ENCODE results near the gene HS6ST3.

HS6ST3 gene

DNA sequence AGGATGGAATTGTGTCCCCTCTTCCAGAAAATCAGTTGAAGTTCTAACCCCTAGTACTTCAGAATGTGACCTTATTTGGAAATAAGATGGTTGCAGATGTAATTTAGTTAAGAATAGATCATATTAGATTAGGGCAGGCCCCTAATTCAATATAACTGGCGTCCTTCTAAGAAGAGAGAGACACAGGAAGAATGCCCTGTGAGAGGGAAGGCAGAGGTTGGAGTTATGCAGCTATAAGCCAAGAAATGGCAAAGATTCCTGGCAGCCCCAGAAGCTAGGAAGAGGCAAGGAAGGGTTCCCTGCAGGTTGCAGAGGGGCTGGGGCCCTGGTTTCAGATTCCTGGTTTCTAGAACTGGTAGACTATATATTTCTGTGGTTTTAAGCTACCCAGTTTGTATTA, 30.0 kb downstream of the HS6ST3 start:
- Mint-ChIP-seq H3K4me3 (no peak overlapping the region), H3K27ac (no peak overlapping the region), H3K36me3 (ENCODE audit: low read depth) (no peaks in the 10 kb centered on the region), H3K9me3 (no peaks in the 10 kb centered on the region), H3K27me3 (ENCODE audit: low read depth) (no peaks in the 10 kb centered on the region), H3K4me1 (ENCODE audit: low read depth) (no peaks in the 10 kb centered on the region)

DNA sequence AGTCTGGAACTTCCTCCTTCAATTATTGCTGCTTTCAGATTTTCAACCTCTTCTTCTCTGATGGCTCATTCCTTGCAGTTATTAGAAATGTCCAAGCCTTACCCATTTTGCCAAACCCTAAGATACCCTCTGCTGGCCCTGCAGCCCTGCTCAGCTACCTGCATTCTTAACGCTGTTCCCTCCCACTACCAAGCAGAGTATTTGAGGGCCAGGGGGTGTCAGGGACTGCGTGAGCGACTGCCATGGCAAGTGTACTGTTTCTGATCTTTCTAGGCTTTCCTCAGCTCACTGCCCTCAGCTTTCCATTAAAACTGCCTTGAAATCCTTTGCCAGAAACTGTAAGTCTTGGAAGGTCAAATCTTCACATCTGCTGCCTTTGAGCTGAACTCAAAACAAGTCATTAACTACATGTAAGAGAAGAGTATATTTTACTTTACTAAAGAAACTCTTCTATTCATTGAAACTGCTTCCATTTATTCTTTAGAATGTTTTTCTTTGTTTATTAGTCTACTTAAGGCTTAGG, 41.0 kb downstream of the HS6ST3 start:
- Mint-ChIP-seq H3K36me3 (ENCODE audit: low read depth) (no peaks in the 10 kb centered on the region), H3K9me3 (no peaks in the 10 kb centered on the region), H3K27ac (no peak overlapping the region), H3K27me3 (ENCODE audit: low read depth) (no peaks in the 10 kb centered on the region), H3K4me3 (no peak overlapping the region), H3K4me1 (ENCODE audit: low read depth) (no peaks in the 10 kb centered on the region)

DNA sequence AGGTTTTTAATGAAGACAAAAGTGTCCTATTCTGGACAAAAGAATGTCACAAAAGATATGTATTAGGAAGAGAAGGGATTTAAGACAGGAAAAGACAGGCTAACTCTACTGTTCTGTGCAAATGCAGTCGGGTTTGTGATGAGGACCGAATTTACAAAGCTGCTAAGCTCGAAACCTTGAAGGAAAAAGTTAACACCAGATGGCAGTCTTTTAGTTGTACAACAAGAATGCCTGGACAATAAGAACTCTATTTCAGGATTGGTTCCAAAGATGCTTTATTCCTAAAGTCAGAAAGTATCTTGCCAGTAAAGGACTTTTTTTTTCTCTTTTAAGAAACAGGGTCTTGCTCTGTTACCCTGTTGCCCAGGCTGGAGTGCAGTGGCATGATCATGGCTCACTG, 51.1 kb downstream of the HS6ST3 start:
- no peak overlapping the region for H3K4me3 Mint-ChIP-seq
- no peaks in the 10 kb centered on the region for H3K9me3 Mint-ChIP-seq
- H3K27me3 Mint-ChIP-seq (ENCODE audit: low read depth) = no peaks in the 10 kb centered on the region
- H3K36me3 Mint-ChIP-seq (ENCODE audit: low read depth) = no peaks in the 10 kb centered on the region
- no peaks in the 10 kb centered on the region for H3K4me1 Mint-ChIP-seq (ENCODE audit: low read depth)
- no peak overlapping the region for H3K27ac Mint-ChIP-seq

DNA sequence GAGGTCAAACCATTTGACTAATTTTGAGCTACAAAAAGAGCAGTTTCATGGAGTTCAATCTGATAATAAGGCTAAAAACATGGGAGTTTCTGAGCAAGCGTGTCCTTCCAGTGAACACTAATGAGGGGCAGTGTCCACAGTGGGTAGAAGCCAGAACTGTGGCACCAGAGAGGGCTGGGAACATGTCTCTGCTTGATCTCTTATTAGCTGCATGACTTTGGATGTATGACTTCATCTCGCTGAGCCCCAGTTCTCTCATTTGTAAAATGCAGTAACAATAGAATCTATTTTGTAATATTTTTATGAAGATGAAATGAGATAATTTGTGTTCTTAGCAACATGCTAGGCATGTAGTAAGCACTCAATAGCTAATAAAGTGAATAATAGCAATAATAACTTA, 69.8 kb downstream of the HS6ST3 start:
- H3K27ac Mint-ChIP-seq = no peak overlapping the region
- H3K27me3 Mint-ChIP-seq (ENCODE audit: low read depth) = no peaks in the 10 kb centered on the region
- H3K4me1 Mint-ChIP-seq (ENCODE audit: low read depth) = no peaks in the 10 kb centered on the region
- no peaks in the 10 kb centered on the region for H3K36me3 Mint-ChIP-seq (ENCODE audit: low read depth)
- H3K4me3 Mint-ChIP-seq = no peak overlapping the region
- H3K9me3 Mint-ChIP-seq = no peaks in the 10 kb centered on the region

DNA sequence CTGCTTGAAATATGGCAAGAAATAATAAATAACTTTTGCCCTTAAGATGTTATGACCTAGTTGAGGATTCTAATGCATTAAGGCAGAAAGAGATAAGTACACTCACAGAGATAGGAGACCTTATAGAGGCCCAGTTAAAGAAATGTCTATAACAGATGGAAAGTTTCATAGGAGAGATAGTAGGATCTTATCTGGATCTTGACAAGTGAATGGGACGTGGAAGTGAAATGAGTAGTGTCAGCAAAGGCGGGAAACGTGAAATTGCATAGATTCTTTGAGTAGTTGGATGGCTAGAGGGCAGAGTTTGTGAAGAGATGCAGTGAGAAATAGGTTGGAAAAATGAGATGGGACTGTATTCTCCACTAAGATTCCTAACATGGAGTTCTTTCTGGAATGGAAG, 71.2 kb downstream of the HS6ST3 start:
- Mint-ChIP-seq H3K27ac (no peak overlapping the region), H3K4me3 (no peak overlapping the region), H3K27me3 (ENCODE audit: low read depth) (no peaks in the 10 kb centered on the region), H3K4me1 (ENCODE audit: low read depth) (no peaks in the 10 kb centered on the region), H3K9me3 (no peaks in the 10 kb centered on the region), H3K36me3 (ENCODE audit: low read depth) (no peaks in the 10 kb centered on the region)

DNA sequence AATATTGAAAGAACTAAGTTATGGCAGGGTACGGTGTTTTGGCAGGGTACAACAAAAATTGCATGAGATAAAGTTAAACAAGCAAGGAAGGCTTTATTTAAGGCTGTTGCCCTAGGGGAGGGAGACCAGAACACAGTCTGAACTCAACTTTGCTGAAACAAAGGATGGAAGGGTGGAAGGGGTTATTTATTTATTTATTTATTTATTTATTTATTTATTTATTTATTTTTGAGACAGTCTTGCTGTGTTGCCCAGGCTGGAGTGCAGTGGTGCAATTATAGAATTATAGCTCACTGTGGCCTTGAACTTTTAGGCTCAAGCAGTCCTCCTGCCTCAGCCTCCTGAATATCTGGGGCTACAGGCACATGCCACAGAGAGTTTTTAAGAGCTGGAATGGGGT, 75.9 kb downstream of the HS6ST3 start:
- Mint-ChIP-seq H3K4me1 (ENCODE audit: low read depth) (no peaks in the 10 kb centered on the region), H3K27ac (no peak overlapping the region), H3K9me3 (no peaks in the 10 kb centered on the region), H3K4me3 (no peak overlapping the region), H3K27me3 (ENCODE audit: low read depth) (no peaks in the 10 kb centered on the region), H3K36me3 (ENCODE audit: low read depth) (no peaks in the 10 kb centered on the region)

DNA sequence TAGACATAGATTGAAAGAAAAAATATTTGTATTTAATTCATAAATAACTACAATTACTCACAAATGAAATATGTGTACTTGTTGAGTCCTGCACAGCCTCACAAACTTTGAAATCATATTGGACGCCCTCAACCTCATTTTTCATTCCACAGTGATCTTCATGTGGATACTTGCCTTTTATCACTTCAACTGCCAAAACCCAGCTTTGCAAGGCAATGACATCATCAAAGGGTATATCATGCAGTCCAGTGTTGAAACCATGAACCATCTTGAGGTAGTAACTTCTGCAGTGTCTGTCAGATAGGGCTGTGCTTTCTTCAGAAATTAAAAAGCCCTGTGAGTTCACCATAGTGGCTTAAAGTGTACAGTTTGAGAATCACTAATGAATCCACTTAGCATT, 82.2 kb downstream of the HS6ST3 start:
- Mint-ChIP-seq H3K27ac (no peak overlapping the region), H3K9me3 (no peaks in the 10 kb centered on the region), H3K4me3 (no peak overlapping the region), H3K4me1 (ENCODE audit: low read depth) (no peaks in the 10 kb centered on the region), H3K27me3 (ENCODE audit: low read depth) (no peaks in the 10 kb centered on the region), H3K36me3 (ENCODE audit: low read depth) (no peaks in the 10 kb centered on the region)

DNA sequence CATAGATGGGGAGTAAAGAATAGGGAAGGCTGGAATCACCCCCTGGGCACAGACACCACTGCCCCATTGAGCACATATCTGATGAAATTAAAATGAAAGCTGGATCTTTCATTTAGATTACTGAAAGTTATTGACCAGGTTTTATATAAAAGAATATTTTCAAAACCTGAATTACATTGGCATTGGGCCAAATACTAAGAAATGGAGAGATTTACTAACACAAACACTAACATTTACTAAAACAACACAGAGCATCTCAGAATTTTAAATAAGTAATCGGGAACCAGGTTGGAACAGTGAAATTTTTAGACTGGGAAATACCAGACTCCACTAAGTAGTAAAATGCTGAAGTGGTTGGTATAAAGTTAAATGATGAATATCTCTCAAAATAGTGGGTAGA, 88.9 kb downstream of the HS6ST3 start:
- H3K4me3 Mint-ChIP-seq = no peak overlapping the region
- peaks cover 7% of the 10 kb centered on the region for H3K9me3 Mint-ChIP-seq
- H3K27me3 Mint-ChIP-seq (ENCODE audit: low read depth) = no peaks in the 10 kb centered on the region
- H3K27ac Mint-ChIP-seq = no peak overlapping the region
- H3K36me3 Mint-ChIP-seq (ENCODE audit: low read depth) = no peaks in the 10 kb centered on the region
- H3K4me1 Mint-ChIP-seq (ENCODE audit: low read depth) = no peaks in the 10 kb centered on the region

DNA sequence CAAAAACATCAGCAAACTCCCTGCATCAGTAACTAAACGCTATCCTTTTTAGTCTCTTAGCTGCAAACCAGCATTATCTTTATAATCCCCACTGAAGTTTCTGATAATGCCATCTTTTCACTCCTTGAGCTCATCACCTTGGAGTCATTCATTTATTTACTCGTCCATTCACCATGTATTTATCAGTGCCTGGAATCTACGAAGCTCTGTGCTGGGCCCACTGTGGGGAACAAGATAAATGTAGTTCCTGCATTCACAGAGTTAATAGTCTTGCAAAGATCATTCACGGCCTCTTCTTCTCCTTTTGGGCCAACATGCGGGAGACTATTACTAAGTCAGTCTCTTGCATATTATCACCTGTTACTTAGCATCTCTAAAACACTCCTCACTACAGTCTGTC, 89.4 kb downstream of the HS6ST3 start:
- Mint-ChIP-seq H3K9me3 (peaks cover 8% of the 10 kb centered on the region), H3K27me3 (ENCODE audit: low read depth) (no peaks in the 10 kb centered on the region), H3K36me3 (ENCODE audit: low read depth) (no peaks in the 10 kb centered on the region), H3K27ac (no peak overlapping the region), H3K4me3 (no peak overlapping the region), H3K4me1 (ENCODE audit: low read depth) (no peaks in the 10 kb centered on the region)

DNA sequence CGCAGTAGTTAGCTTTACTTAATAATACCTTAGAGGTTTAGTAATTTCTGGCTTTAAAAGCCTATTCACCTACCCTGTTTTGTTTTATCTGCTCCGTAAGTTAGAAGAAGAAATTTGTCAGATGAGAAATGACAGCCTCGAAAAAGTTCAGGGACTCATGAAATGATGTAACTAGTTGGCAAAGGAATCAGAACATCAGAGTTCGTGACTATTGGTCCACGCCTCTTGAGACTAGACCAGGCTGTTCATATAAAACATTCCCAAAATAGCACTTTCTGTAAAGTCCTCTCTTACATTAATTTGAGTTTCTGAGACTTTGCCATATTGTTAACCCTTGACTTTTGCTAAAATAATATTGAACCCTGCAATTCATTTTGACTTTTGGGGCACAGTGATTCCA, 92.0 kb downstream of the HS6ST3 start:
- Mint-ChIP-seq H3K27me3 (ENCODE audit: low read depth) (no peaks in the 10 kb centered on the region), H3K36me3 (ENCODE audit: low read depth) (no peaks in the 10 kb centered on the region), H3K27ac (no peak overlapping the region), H3K4me3 (no peak overlapping the region), H3K4me1 (ENCODE audit: low read depth) (no peaks in the 10 kb centered on the region), H3K9me3 (peaks cover 11% of the 10 kb centered on the region)

DNA sequence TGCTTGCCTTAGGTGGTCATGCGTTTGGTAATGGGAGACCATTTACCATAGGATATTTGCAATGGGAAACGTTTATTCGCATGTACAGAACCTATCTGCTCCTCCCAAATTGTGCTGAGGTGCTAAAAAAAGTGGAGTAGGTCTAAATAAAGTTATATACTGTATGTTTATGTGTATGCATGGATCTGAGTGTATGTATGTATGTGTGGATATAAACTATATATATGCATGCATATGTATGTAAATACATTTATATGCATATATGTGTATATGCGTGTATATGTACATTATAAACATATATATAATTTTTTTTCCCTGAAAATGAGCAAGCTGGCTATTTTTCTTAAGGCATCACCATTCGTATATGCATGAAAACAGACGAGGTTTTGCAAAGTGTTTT, 95.9 kb downstream of the HS6ST3 start:
- Mint-ChIP-seq H3K4me1 (ENCODE audit: low read depth) (no peaks in the 10 kb centered on the region), H3K9me3 (peaks cover 8% of the 10 kb centered on the region), H3K36me3 (ENCODE audit: low read depth) (no peaks in the 10 kb centered on the region), H3K4me3 (no peak overlapping the region), H3K27me3 (ENCODE audit: low read depth) (no peaks in the 10 kb centered on the region), H3K27ac (no peak overlapping the region)

DNA sequence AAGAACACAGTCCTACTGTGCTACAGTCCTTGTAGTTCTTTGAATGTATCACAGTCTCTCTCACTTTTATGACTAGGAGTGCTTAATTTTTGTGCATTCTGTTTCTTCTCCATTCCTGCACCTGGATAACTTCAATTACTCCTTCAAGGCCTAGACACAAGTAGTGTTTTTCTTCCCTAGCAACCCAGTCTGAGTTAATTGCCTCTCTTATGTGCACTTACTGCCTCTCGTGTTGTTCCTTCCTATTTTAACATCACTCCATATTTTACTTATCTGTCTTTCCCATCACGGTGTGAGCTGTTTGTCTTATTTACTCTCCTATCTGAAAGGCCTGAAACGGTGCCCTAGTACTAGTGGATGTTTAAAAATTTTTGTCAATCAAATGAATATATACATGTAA, 101.5 kb downstream of the HS6ST3 start:
- no peaks in the 10 kb centered on the region for H3K36me3 Mint-ChIP-seq (ENCODE audit: low read depth)
- no peaks in the 10 kb centered on the region for H3K9me3 Mint-ChIP-seq
- no peaks in the 10 kb centered on the region for H3K27me3 Mint-ChIP-seq (ENCODE audit: low read depth)
- no peak overlapping the region for H3K4me3 Mint-ChIP-seq
- no peaks in the 10 kb centered on the region for H3K4me1 Mint-ChIP-seq (ENCODE audit: low read depth)
- no peak overlapping the region for H3K27ac Mint-ChIP-seq

DNA sequence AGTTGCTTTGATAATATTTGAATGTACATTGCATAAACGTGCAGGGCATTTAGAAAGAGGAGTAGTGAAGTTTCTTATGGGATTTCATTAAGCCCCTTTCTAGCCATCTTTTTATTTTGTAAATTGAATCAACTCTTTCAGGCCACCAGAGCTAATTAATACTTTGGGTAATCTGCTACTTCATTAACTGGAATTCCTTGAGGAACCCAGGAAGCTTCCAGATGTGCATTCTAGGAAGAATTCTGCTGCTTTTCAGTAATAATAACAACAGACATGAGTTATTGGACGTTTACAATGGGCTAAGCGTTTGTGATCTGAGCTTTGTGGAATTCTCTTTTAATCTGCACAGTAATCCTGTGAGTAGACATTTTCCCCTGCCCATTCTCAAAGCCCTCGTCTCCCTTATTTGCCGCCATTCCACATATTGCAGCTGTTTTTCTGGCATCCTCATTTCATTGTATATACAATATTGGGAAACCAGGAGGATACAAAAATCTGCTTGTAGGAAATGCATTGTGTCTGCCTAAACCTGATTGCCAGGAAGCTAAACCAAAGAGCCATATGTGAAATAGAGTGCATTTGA, 103.9 kb downstream of the HS6ST3 start:
- Mint-ChIP-seq H3K27ac (no peak overlapping the region), H3K4me3 (no peak overlapping the region), H3K9me3 (peaks cover 1% of the 10 kb centered on the region)

DNA sequence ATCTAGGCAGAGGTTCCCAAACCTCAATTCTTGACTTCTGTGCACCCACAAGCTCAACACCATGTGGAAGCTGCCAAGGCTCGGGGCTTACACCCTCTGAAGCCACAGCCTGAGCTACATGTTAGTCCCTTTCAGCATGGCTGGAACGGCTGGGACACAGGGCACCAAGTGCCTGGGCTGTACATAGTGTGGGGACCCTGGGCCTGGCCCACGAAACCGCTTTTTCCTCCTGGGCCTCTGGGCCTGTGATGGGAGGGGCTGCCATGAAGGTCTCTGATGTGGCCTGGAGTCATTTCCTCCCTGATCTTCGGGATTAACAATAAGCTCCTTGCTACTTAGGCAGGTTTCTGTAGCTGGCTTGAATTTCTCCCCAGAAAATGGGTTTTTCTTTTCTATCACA, 108.1 kb downstream of the HS6ST3 start:
- no peaks in the 10 kb centered on the region for H3K36me3 Mint-ChIP-seq (ENCODE audit: low read depth)

More for the DNA sequence above, 103.9 kb downstream of the HS6ST3 start:
- no peaks in the 10 kb centered on the region for H3K36me3 Mint-ChIP-seq (ENCODE audit: low read depth)
- H3K27me3 Mint-ChIP-seq (ENCODE audit: low read depth) = no peaks in the 10 kb centered on the region
- H3K4me1 Mint-ChIP-seq (ENCODE audit: low read depth) = no peaks in the 10 kb centered on the region

DNA sequence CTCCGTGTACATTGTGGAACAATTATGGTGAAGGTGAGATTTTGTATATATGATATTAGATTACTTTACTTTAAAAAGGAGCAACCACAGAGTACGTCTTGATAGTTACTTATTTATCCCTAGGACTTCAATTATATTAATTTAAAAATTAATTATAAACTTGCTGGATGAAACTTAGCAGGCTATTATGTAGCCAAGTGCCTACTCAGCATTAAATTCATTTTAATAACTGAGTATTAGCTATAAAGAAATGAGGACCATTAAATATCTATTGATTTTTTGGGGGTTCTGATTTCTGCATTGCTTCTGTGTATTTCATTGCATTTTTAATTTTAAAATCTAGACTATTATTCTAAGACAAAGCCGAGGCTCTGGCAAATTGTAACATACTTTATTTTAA, 109.4 kb downstream of the HS6ST3 start:
- Mint-ChIP-seq H3K36me3 (ENCODE audit: low read depth) (no peaks in the 10 kb centered on the region), H3K4me1 (ENCODE audit: low read depth) (no peaks in the 10 kb centered on the region), H3K27ac (no peak overlapping the region), H3K27me3 (ENCODE audit: low read depth) (no peaks in the 10 kb centered on the region), H3K9me3 (peaks cover 8% of the 10 kb centered on the region), H3K4me3 (no peak overlapping the region)

More for the DNA sequence above, 108.1 kb downstream of the HS6ST3 start:
- Mint-ChIP-seq H3K4me3 (no peak overlapping the region), H3K4me1 (ENCODE audit: low read depth) (no peaks in the 10 kb centered on the region), H3K27ac (no peak overlapping the region), H3K9me3 (peaks cover 8% of the 10 kb centered on the region), H3K27me3 (ENCODE audit: low read depth) (no peaks in the 10 kb centered on the region)

DNA sequence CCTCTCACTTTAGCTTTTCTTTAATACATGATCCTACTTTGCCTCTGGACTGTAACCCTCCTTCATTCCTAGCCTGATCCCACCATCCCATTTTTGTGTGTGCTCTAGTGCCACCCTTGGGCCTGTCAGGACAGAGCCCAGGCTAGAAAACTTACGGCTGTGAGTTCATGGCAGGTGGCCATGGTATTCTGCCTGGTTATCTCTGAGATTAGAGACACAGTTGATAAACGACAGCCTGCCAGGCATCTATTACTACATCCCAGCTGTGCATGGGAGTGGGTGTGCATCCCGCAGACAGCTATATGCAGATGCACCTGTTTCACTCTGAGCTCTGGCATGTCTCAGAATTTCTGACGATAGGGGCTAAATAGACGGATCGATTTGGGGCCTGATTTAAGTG, 110.9 kb downstream of the HS6ST3 start:
- Mint-ChIP-seq H3K4me3 (no peak overlapping the region), H3K27ac (no peak overlapping the region), H3K27me3 (ENCODE audit: low read depth) (no peaks in the 10 kb centered on the region), H3K9me3 (peaks cover 8% of the 10 kb centered on the region), H3K36me3 (ENCODE audit: low read depth) (no peaks in the 10 kb centered on the region), H3K4me1 (ENCODE audit: low read depth) (no peaks in the 10 kb centered on the region)
